MM.1S (cell line): ENCODE measurements around the gene RAB4B.

Experiments
- CTCF ChIP-seq: fragments of 300-600 bp; sonication (generic); IDR thresholded peaks from 2 replicates; pipeline ENCODE4 v1.5.1; 2016; ENCODE audit warnings: antibody characterized with exemption, low read length, mixed read lengths
- EZH2 ChIP-seq: fragments of 300-600 bp; sonication (generic); optimal IDR thresholded peaks from 2 replicates; pipeline ENCODE3; 2017; ENCODE audit warnings: low read depth, mild to moderate bottlenecking, antibody characterized with exemption, low read length, mixed read lengths
- EZH2phosphoT487 ChIP-seq: fragments of 300-600 bp; sonication (generic); IDR thresholded peaks from 2 replicates; pipeline ENCODE4 v1.6.1; 2018; ENCODE audit warnings: antibody characterized with exemption, low read length

GRCh38 chr19:40808497-40808896 lies 30.4 kb downstream of the RAB4B start:
- TF ChIP-seq CTCF, result no peak
- TF ChIP-seq EZH2, result no peak
- TF ChIP-seq EZH2phosphoT487, result no peak
